Astrocyte (in vitro differentiated cells and primary cell): Measurements from ENCODE around the gene DLL4. TPM values are rescaled to one million over a fixed set of nuclear protein-coding genes. Genes with fewer than 3 reads are reported as not detected.

Experiments used
- DNase-seq: peaks from one replicate; pipeline ENCODE4 v3.0.0-alpha.2; 2010; ENCODE audit warnings: low read depth
- FAIRE-seq: peaks from 2 replicates; lab custom pipeline; 2011; peaks lifted over from hg19 to GRCh38; lab: Jason Lieb, UNC
- H2AFZ ChIP-seq: 2 replicates; pipeline ENCODE4 v1.6.0; 2012; ENCODE audit warnings: low read depth, low read length, inconsistent platforms
- H3K27ac ChIP-seq: 2 replicates; pipeline ENCODE4 v1.5.1; 2011; ENCODE audit warnings: low read depth, low read length, inconsistent platforms
- H3K27me3 ChIP-seq: 2 replicates; pipeline ENCODE4 v1.6.0; 2011; ENCODE audit warnings: low read length, inconsistent platforms; ENCODE audit not compliant: insufficient read depth
- H3K36me3 ChIP-seq: 2 replicates; pipeline ENCODE4 v1.5.1; 2011; ENCODE audit warnings: low read length, inconsistent platforms; ENCODE audit not compliant: insufficient read depth
- H3K4me1 ChIP-seq: 2 replicates; pipeline ENCODE4 v1.5.1; 2011; ENCODE audit warnings: low read length, inconsistent platforms; ENCODE audit not compliant: insufficient read depth
- H3K4me2 ChIP-seq: 2 replicates; pipeline ENCODE4 v1.6.0; 2012; ENCODE audit warnings: low read length, inconsistent platforms
- H3K4me3 ChIP-seq: 2 replicates; pipeline ENCODE4 v1.5.1; 2011; ENCODE audit warnings: low read depth, mild to moderate bottlenecking, low read length, inconsistent platforms; ENCODE audit not compliant: insufficient read depth
- H3K79me2 ChIP-seq: 2 replicates; pipeline ENCODE4 v1.6.0; 2012; ENCODE audit warnings: mild to moderate bottlenecking, low read length, inconsistent platforms; ENCODE audit not compliant: insufficient read depth
- H3K9ac ChIP-seq: 2 replicates; pipeline ENCODE4 v1.6.0; 2012; ENCODE audit warnings: mild to moderate bottlenecking, low read length, inconsistent platforms
- H3K9me3 ChIP-seq: 2 replicates; pipeline ENCODE4 v1.5.1; 2012; ENCODE audit warnings: low read depth, mild to moderate bottlenecking, low read length, inconsistent platforms; ENCODE audit not compliant: insufficient read depth
- H4K20me1 ChIP-seq: 2 replicates; pipeline ENCODE4 v1.6.0; 2012; ENCODE audit warnings: low read length, inconsistent platforms; ENCODE audit not compliant: insufficient read depth
- H3K27ac Mint-ChIP-seq: one replicate; pipeline ENCODE4 v1.8.0; 2021; ENCODE audit warnings: mild to moderate bottlenecking, mixed read lengths; ENCODE audit not compliant: unreplicated experiment
- H3K27me3 Mint-ChIP-seq: one replicate; pipeline ENCODE4 v1.8.0; 2021; ENCODE audit warnings: low read depth, mixed read lengths; ENCODE audit not compliant: unreplicated experiment
- H3K36me3 Mint-ChIP-seq: one replicate; pipeline ENCODE4 v1.8.0; 2021; ENCODE audit warnings: low read depth, mixed read lengths; ENCODE audit not compliant: unreplicated experiment
- H3K4me1 Mint-ChIP-seq: one replicate; pipeline ENCODE4 v1.8.0; 2021; ENCODE audit warnings: low read depth, mixed read lengths; ENCODE audit not compliant: unreplicated experiment
- H3K4me3 Mint-ChIP-seq: one replicate; pipeline ENCODE4 v1.8.0; 2021; ENCODE audit warnings: mild to moderate bottlenecking, moderate library complexity, mixed read lengths; ENCODE audit not compliant: unreplicated experiment
- H3K9me3 Mint-ChIP-seq: one replicate; pipeline ENCODE4 v1.8.0; 2021; ENCODE audit warnings: mild to moderate bottlenecking, mixed read lengths; ENCODE audit not compliant: unreplicated experiment
- CTCF ChIP-seq: IDR thresholded peaks from 2 replicates; pipeline ENCODE4 v1.5.1; 2011; ENCODE audit warnings: low read depth, mild to moderate bottlenecking, inconsistent platforms, low read length, moderate library complexity; ENCODE audit not compliant: insufficient read depth
- EZH2 ChIP-seq: IDR thresholded peaks from 2 replicates; pipeline ENCODE4 v1.6.1; 2012; ENCODE audit warnings: mild to moderate bottlenecking, low read length, inconsistent platforms; ENCODE audit not compliant: insufficient read depth
- total RNA-seq: library from RNA; stranded (reverse); gene quantifications from 2 replicates; pipeline ENCODE4 v1.2.1, GENCODE V29; 2021

Gene DLL4
- total RNA-seq, 1 donor from 2014 or later: 0.09 TPM

- peak overlapping the region; percentile 73 for H3K9ac ChIP-seq
- H3K4me3 Mint-ChIP-seq: no peak overlapping the region
Observed at GRCh38 chr15:40906091-40906990, 22.8 kb upstream of the DLL4 start.

GRCh38 chr15:40906991-40907802 lies 21.9 kb upstream of the DLL4 start:
- Mint-ChIP-seq H3K27me3 (peaks cover 4% of the 10 kb centered on the region), H3K9me3 (no peaks in the 10 kb centered on the region), H3K4me3 (no peak overlapping the region), H3K27ac (no peak overlapping the region), H3K36me3 (peaks cover 14% of the 10 kb centered on the region), H3K4me1 (no peaks in the 10 kb centered on the region)
- Histone ChIP-seq H3K4me3 (no peak overlapping the region), H3K9me3 (no peaks in the 10 kb centered on the region), H3K4me2 (peak overlapping the region; percentile 89), H3K9ac (peak overlapping the region; percentile 73), H2AFZ (no peak overlapping the region), H3K27ac (peak overlapping the region; percentile 68), H3K36me3 (peaks cover 9% of the 10 kb centered on the region), H3K27me3 (no peaks in the 10 kb centered on the region), H4K20me1 (peaks cover 32% of the 10 kb centered on the region), H3K4me1 (peaks cover 21% of the 10 kb centered on the region), H3K79me2 (peaks cover 5% of the 10 kb centered on the region)
- TF ChIP-seq EZH2: no peak
- TF ChIP-seq CTCF: no peak
- FAIRE-seq (no peak), DNase-seq (peak; percentile 29)

More at GRCh38 chr15:40906091-40906990, 22.8 kb upstream of the DLL4 start:
- Histone ChIP-seq H2AFZ (peak overlapping the region; percentile 42), H3K27me3 (no peaks in the 10 kb centered on the region), H3K9me3 (no peaks in the 10 kb centered on the region), H3K4me3 (peak overlapping the region; percentile 45), H3K4me1 (peaks cover 21% of the 10 kb centered on the region), H3K27ac (peak overlapping the region; percentile 68), H3K36me3 (peaks cover 9% of the 10 kb centered on the region), H3K4me2 (peak overlapping the region; percentile 89), H4K20me1 (peaks cover 37% of the 10 kb centered on the region), H3K79me2 (peaks cover 5% of the 10 kb centered on the region)
- no peak overlapping the region for H3K27ac Mint-ChIP-seq
- DNase-seq (peak; percentile 90), FAIRE-seq (no peak)
- no peaks in the 10 kb centered on the region for H3K4me1 Mint-ChIP-seq
- no peaks in the 10 kb centered on the region for H3K9me3 Mint-ChIP-seq
- peaks cover 4% of the 10 kb centered on the region for H3K27me3 Mint-ChIP-seq
- H3K36me3 Mint-ChIP-seq: peaks cover 14% of the 10 kb centered on the region
- TF ChIP-seq EZH2 (no peak), CTCF (peak; percentile 21)
